HCT116 (cell line): ENCODE results near the gene GXYLT2. TPM values are rescaled to one million over a fixed set of nuclear protein-coding genes. Genes with fewer than 3 reads are reported as not detected.

Experiments
- ATAC-seq: fragments of 200-7000 bp; cut with Tn5 transposase; 2 replicates; pipeline ENCODE4 v1.9.1; 2020; ENCODE audit warnings: mild to moderate bottlenecking, moderate library complexity
- BruUV-seq: library from RNA; stranded (reverse); fragments of 400-500 nt; replicated peaks from 2 replicates; lab custom pipeline; 2021; lab: Mats Ljungman, UMichigan
- CTCF ChIA-PET: fragments of 300-600 bp; sonication (Branson Sonifier 250); formaldehyde crosslinking; loops from one replicate; lab custom pipeline; 2021; ENCODE audit warnings: antibody characterized with exemption; lab: Charles Lee
- POLR2A ChIA-PET: fragments of 300-600, 350-600 bp; sonication (Branson Sonifier 250); formaldehyde crosslinking; loops from one replicate; lab custom pipeline; 2021; ENCODE audit warnings: antibody characterized with exemption; lab: Charles Lee
- RAD21 ChIA-PET, 2 experiments: fragments of 300-600 bp; sonication (Branson Sonifier 250); formaldehyde crosslinking; loops; one replicate each; lab custom pipeline; 2023; ENCODE audit warnings: low total read pairs in 2 of 2; ENCODE audit not compliant: uncharacterized antibody in 2 of 2, unreplicated experiment in 2 of 2, low non-redundant PET in 1 of 2; lab: Charles Lee
- DNase-seq: peaks from one replicate; pipeline ENCODE4 v3.0.0-alpha.2; 2010; ENCODE audit warnings: low read depth, low spot score
- H2AFZ ChIP-seq: fragments of 200-600 bp; shearing (Covaris generic), sonication (generic); 2 replicates; pipeline ENCODE4 v1.6.1; 2017; ENCODE audit warnings: low read depth, mixed run types, mixed read lengths, antibody characterized with exemption, low read length; ENCODE audit not compliant: poor library complexity, severe bottlenecking
- H3K27ac ChIP-seq: 2 replicates; pipeline ENCODE4 v1.5.1; 2012; ENCODE audit warnings: low read depth, low read length
- H3K27me3 ChIP-seq: fragments of 200-600 bp; sonication (generic); 2 replicates; pipeline ENCODE4 v1.6.1; 2016; ENCODE audit warnings: mixed run types, low read length, mixed read lengths; ENCODE audit not compliant: insufficient read depth
- H3K36me3 ChIP-seq, 2 experiments: fragments of 200-500 bp in 1 of 2; fragments of 200-600 bp in 1 of 2; sonication (Bioruptor generic) in 1 of 2; sonication (generic) in 1 of 2; 2 replicates each; pipeline versions ENCODE4 v1.5.1 to v1.6.1; 2014 to 2016; ENCODE audit warnings: low read length in 2 of 2, inconsistent platforms in 1 of 2, mixed read lengths in 1 of 2, mixed run types in 1 of 2; ENCODE audit not compliant: insufficient read depth in 2 of 2, control insufficient read depth in 1 of 2
- H3K4me1 ChIP-seq, 2 experiments: fragments of 200-600 bp in 1 of 2; sonication (generic) in 1 of 2; 2 replicates each; pipeline versions ENCODE4 v1.5.1 to v1.6.1; 2012 to 2017; ENCODE audit warnings: low read length in 2 of 2, inconsistent platforms in 1 of 2, mild to moderate bottlenecking in 1 of 2, mixed read lengths in 1 of 2, mixed run types in 1 of 2, moderate library complexity in 1 of 2; ENCODE audit not compliant: insufficient read depth in 2 of 2, control insufficient read depth in 1 of 2
- H3K4me2 ChIP-seq: fragments of 200-600 bp; sonication (generic); 2 replicates; pipeline ENCODE4 v1.6.1; 2017; ENCODE audit warnings: mixed run types, low read length, mixed read lengths
- H3K4me3 ChIP-seq, 2 experiments: fragments of 200-600 bp in 1 of 2; sonication (generic) in 1 of 2; replicated peaks in 1 of 2; 2 replicates each; pipeline ENCODE4 v1.5.1; 2011 to 2016; ENCODE audit warnings: low read length in 2 of 2, control low read depth in 1 of 2, low read depth in 1 of 2, mild to moderate bottlenecking in 1 of 2, mixed read lengths in 1 of 2, mixed run types in 1 of 2
- H3K79me2 ChIP-seq: fragments of 200-600 bp; sonication (generic); 2 replicates; pipeline ENCODE4 v1.6.1; 2017; ENCODE audit warnings: mild to moderate bottlenecking, mixed run types, low read length, moderate library complexity, mixed read lengths; ENCODE audit not compliant: insufficient read depth
- H3K9ac ChIP-seq: fragments of 200-600 bp; sonication (generic); 2 replicates; pipeline ENCODE4 v1.6.1; 2016; ENCODE audit warnings: low read length, mixed read lengths
- H3K9me2 ChIP-seq: fragments of 200-600 bp; sonication (generic), shearing (Covaris generic); 2 replicates; pipeline ENCODE4 v1.6.1; 2017; ENCODE audit warnings: mixed run types, mild to moderate bottlenecking, moderate library complexity; ENCODE audit not compliant: insufficient read depth
- H3K9me3 ChIP-seq, 2 experiments: fragments of 200-500 bp in 1 of 2; fragments of 200-600 bp in 1 of 2; sonication (Bioruptor generic) in 1 of 2; sonication (generic) in 1 of 2; 2 replicates each; pipeline ENCODE4 v1.6.1; 2014 to 2017; ENCODE audit warnings: low read length in 2 of 2, mixed read lengths in 2 of 2, inconsistent platforms in 1 of 2, low read depth in 1 of 2, mild to moderate bottlenecking in 1 of 2, mixed run types in 1 of 2, moderate library complexity in 1 of 2; ENCODE audit not compliant: control insufficient read depth in 1 of 2, insufficient read depth in 1 of 2
- H4K20me1 ChIP-seq: fragments of 200-600 bp; sonication (generic), shearing (Covaris generic); 2 replicates; pipeline ENCODE4 v1.6.1; 2017; ENCODE audit warnings: mixed run types, mild to moderate bottlenecking, moderate library complexity; ENCODE audit not compliant: insufficient read depth
- ATF3 ChIP-seq: IDR thresholded peaks from 2 replicates; pipeline ENCODE4 v1.6.1; 2012
- CEBPB ChIP-seq: IDR thresholded peaks from 2 replicates; pipeline ENCODE4 v1.6.1; 2012; ENCODE audit warnings: low read depth
- CTCF ChIP-seq, 3 experiments: fragments of 200-600 bp in 1 of 3; sonication (generic) in 1 of 3; IDR thresholded peaks in 2 of 3; conservative IDR thresholded peaks in 1 of 3; 2 replicates each; pipeline ENCODE4 v1.5.1; 2012 to 2017; ENCODE audit warnings: low read depth in 2 of 3, low read length in 2 of 3, antibody characterized with exemption in 1 of 3, borderline replicate concordance in 1 of 3, control low read depth in 1 of 3, mild to moderate bottlenecking in 1 of 3, mixed read lengths in 1 of 3, mixed run types in 1 of 3, moderate library complexity in 1 of 3; ENCODE audit not compliant: insufficient read depth in 1 of 3
- EGR1 ChIP-seq: IDR thresholded peaks from 2 replicates; pipeline ENCODE4 v1.6.1; 2012; ENCODE audit warnings: low read depth
- ELF1 ChIP-seq: IDR thresholded peaks from 2 replicates; pipeline ENCODE4 v1.6.1; 2012; ENCODE audit warnings: low read depth, borderline replicate concordance
- EZH2phosphoT487 ChIP-seq: fragments of 200-600 bp; IDR thresholded peaks from 2 replicates; pipeline ENCODE4 v1.6.1; 2018; ENCODE audit warnings: antibody characterized with exemption, borderline replicate concordance
- FOSL1 ChIP-seq: IDR thresholded peaks from 2 replicates; pipeline ENCODE4 v1.6.1; 2012; ENCODE audit warnings: low read depth
- JUND ChIP-seq: IDR thresholded peaks from 2 replicates; pipeline ENCODE4 v1.6.1; 2012
- MAX ChIP-seq: IDR thresholded peaks from 2 replicates; pipeline ENCODE4 v1.6.1; 2012
- POLR2A ChIP-seq: IDR thresholded peaks from 2 replicates; pipeline ENCODE4 v1.7.0; 2011; ENCODE audit warnings: borderline replicate concordance; ENCODE audit not compliant: insufficient read depth, insufficient read length; ENCODE audit errors: extremely low read depth
- POLR2AphosphoS5 ChIP-seq: IDR thresholded peaks from 2 replicates; pipeline ENCODE4 v1.6.1; 2011; ENCODE audit warnings: mild to moderate bottlenecking, low read depth, low read length, moderate library complexity
- RAD21 ChIP-seq: IDR thresholded peaks from 2 replicates; pipeline ENCODE4 v1.6.1; 2012; ENCODE audit warnings: low read depth, mild to moderate bottlenecking
- SIN3A ChIP-seq: IDR thresholded peaks from 2 replicates; pipeline ENCODE4 v1.6.1; 2012; ENCODE audit warnings: low read depth
- SRF ChIP-seq: IDR thresholded peaks from 2 replicates; pipeline ENCODE4 v1.6.1; 2012; ENCODE audit warnings: low read depth
- TCF7L2 ChIP-seq: IDR thresholded peaks from 2 replicates; pipeline ENCODE4 v1.7.0; 2011; ENCODE audit warnings: borderline replicate concordance, inconsistent platforms; ENCODE audit not compliant: insufficient read depth, insufficient read length; ENCODE audit errors: extremely low read depth
- YY1 ChIP-seq: IDR thresholded peaks from 2 replicates; pipeline ENCODE4 v1.6.1; 2011; ENCODE audit warnings: low read length, low read depth, moderate library complexity, mild to moderate bottlenecking; ENCODE audit not compliant: insufficient replicate concordance; ENCODE audit errors: extremely low read depth
- ZNF274 ChIP-seq: fragments of 200-500 bp; sonication (Bioruptor generic); IDR thresholded peaks from 2 replicates; pipeline ENCODE4 v1.6.1; 2014; ENCODE audit warnings: mild to moderate bottlenecking, low read depth, low read length, inconsistent platforms
- intact Hi-C: fragments of 100-400 bp; cut with micrococcal nuclease; formaldehyde crosslinking; loops from 2 replicates; pipeline ENCODE4 v1.10.0; 2022
- total RNA-seq: library from RNA; stranded (reverse); gene quantifications from one replicate; pipeline ENCODE4 v1.2.1, GENCODE V29; 2021; ENCODE audit not compliant: unreplicated experiment
- TF ChIP-seq, protein P1 (sequence below): IDR thresholded peaks from 2 replicates; pipeline ENCODE4 v1.6.1; 2011; ENCODE audit warnings: mild to moderate bottlenecking, low read length, moderate library complexity; ENCODE audit not compliant: insufficient replicate concordance; ENCODE audit errors: extremely low read depth

GXYLT2 gene
- total RNA-seq, 1 experiment from 2014 or later = 5.6 TPM

DNA sequence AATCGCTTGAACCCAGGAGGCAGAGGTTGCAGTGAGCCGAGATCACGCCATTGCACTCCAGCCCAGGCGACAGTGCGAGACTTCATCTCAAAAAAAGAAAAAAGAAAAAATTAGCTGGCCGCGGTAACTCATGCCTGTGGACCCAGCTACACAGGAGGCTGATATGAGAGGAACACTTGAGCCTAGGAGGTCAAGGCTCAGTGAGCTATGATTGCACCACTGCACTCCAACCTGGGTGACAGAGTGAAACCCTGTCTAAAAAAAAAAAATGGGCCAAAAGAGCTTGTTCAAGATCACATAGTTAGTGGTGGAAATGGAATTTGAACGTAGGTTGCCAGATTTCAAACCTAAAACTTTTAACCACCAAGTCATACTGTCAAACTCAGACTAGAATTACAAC is 62.5 kb downstream of the GXYLT2 start:
- H3K9ac ChIP-seq = no peak overlapping the region
- RAD21 ChIA-PET = no interaction called here
- H3K36me3 ChIP-seq = no peaks in the 10 kb centered on the region
- H3K27me3 ChIP-seq = no peaks in the 10 kb centered on the region
- CTCF ChIA-PET = no interaction called here
- no peaks in the 10 kb centered on the region for H4K20me1 ChIP-seq
- peaks cover 18 to 31% of the 10 kb centered on the region in 2 experiments for H3K4me1 ChIP-seq
- H3K9me3 ChIP-seq = no peaks in the 10 kb centered on the region
- no peak overlapping the region for H3K4me3 ChIP-seq
- H3K9me2 ChIP-seq = no peaks in the 10 kb centered on the region
- intact Hi-C loops = no loop called here
- DNase-seq = no peak
- no peak overlapping the region for H3K27ac ChIP-seq
- H2AFZ ChIP-seq = no peak overlapping the region
- TF ChIP-seq ATF3 (no peak), EGR1 (no peak), EZH2phosphoT487 (no peak), YY1 (no peak), TCF7L2 (no peak), JUND (no peak), ZNF274 (no peak), FOSL1 (no peak), SRF (no peak), ELF1 (no peak), POLR2A (no peak), SIN3A (no peak), RAD21 (no peak), POLR2AphosphoS5 (no peak), CTCF (IDR thresholded peaks at IDR 0.05 in 2 of 3, conservative IDR thresholded peaks at IDR 0.05 in 1 of 3; ENCODE audit: borderline replicate concordance in 1 of 3, insufficient read depth in 1 of 3, low read depth in 2 of 3, low read length in 2 of 3) (no peak), MAX (no peak), CEBPB (no peak)
- TF ChIP-seq, protein P1, sequence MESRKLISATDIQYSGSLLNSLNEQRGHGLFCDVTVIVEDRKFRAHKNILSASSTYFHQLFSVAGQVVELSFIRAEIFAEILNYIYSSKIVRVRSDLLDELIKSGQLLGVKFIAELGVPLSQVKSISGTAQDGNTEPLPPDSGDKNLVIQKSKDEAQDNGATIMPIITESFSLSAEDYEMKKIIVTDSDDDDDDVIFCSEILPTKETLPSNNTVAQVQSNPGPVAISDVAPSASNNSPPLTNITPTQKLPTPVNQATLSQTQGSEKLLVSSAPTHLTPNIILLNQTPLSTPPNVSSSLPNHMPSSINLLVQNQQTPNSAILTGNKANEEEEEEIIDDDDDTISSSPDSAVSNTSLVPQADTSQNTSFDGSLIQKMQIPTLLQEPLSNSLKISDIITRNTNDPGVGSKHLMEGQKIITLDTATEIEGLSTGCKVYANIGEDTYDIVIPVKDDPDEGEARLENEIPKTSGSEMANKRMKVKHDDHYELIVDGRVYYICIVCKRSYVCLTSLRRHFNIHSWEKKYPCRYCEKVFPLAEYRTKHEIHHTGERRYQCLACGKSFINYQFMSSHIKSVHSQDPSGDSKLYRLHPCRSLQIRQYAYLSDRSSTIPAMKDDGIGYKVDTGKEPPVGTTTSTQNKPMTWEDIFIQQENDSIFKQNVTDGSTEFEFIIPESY = no peak
- TF ChIP-seq, all 23 proteins: peak for 0
- no TSS peak for BruUV-seq
- Histone ChIP-seq H3K79me2 (no peaks in the 10 kb centered on the region), H3K4me2 (no peak overlapping the region)
- POLR2A ChIA-PET = no interaction called here
- no peak for ATAC-seq
